HT1080 (cell line): Measurements from ENCODE around the gene LYPLAL1. TPM values are rescaled to one million over a fixed set of nuclear protein-coding genes. Genes with fewer than 3 reads are reported as not detected.
"Not testable (repeated sequence)": the region's sequence is repeated elsewhere in the genome, so short reads cannot be mapped to it uniquely, and the experiment has no call there.

Experiments
- DNase-seq: peaks from one replicate; pipeline ENCODE4 v3.0.0-alpha.2; 2015; ENCODE audit warnings: low read depth
- total RNA-seq: library from RNA; depleted of rRNA; stranded (reverse); fragments of >200 nt; shearing (Covaris generic); gene quantifications from 2 replicates; pipeline ENCODE4 v1.2.3, GENCODE V29; 2014

Gene LYPLAL1
- total RNA-seq, 1 experiment from 2014 or later = 28.2 TPM

DNA sequence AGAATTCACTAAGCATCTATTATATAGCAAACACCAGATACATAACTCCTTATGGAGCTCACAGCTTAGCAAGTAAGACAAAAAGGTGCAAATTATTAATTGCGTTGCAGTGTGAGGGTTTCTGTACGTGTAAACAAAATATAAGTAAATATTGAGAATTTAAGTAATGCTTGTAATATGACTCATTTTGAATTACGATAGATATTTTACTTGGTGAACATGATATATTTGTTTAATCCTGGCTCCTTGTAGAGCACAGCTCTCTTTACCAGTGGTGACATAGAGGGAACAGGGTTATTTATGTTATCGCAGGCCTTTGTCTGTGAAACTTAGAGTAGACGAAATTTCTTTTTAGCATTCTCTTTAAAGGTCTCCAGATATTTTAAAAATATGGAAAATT lies 36.4 kb downstream of the LYPLAL1 start:
- DNase-seq = no peak

DNA sequence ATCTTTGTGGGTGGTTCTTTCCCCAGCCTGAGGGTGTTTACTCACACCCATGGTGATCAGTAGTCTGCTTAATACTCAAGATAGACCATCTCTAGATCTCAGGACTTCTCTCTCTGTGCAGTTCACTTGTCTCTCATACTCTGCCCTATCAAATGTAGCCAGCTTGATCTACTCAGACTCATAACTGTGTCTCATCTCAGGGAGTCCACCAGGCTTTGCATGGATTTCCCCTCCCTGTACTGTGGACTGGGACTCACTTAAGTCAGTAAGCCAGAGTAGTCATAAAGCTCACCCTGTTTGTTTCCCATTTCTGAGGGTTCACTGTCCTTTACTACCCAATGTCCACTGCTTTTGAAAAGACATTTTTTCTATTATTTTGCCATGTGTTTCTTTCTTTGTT lies 41.8 kb downstream of the LYPLAL1 start:
- DNase-seq = no peak

DNA sequence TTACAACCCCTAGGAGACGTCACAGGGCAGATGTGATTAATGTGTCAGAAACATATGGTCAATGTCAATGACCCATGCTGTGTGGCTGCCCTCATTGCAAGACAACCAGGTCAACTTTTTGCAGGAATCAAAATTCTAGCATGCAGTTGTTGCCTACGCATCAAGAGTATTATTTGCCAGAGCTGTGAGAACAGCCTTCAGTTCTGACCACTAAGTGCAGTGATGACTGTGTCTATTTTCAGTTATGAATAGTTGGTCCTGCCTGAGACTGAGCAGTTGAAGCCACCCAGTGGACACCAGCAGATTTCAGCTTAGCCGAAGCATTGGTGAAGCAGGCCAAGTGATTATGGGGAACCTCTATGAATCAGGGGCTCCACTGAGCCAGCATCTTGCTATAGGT lies 47.3 kb downstream of the LYPLAL1 start:
- peak; percentile 6 for DNase-seq

DNA sequence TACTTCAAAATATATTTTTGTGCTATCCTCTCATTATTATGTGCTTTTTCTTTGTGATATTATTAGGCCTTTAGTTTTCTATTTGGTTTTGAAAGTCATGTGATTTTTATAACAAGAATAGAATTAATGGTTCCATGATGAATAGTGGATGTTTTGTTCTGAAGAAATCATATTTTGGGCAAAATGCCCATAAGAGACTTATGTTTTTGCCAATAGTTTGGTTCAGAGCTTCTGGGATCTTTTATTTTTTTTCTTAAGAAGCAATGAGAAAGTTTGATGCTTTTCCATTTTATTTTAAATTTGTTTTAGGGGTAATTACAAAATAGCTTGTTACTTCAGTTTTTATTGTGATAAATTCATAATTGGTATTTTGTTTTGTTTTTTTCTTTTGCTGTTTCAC lies 49.8 kb downstream of the LYPLAL1 start:
- no peak for DNase-seq

DNA sequence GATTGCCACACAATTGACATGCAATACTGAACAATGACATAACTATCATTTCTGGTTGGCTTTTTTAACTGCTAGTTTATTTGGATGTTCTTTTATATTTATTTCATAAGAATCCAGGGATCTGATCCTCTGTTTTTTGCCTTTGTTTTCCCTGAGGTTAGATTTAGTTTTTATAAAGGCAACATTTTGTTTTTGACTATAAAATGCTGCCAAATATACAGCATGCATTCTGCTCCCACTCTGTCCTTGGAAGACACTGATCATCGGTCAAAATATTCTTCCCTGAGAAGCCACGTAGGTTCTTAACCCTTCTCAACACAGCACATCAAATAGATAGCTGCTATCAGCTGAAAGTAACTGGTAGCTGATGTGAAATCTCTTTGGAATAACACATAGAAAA lies 52.5 kb downstream of the LYPLAL1 start:
- no peak for DNase-seq

- DNase-seq = no peak
These were observed 53.8 kb downstream of the LYPLAL1 start for GRCh38 chr1:219227360-219228057.

- no peak for DNase-seq
These were observed 54.4 kb downstream of the LYPLAL1 start for GRCh38 chr1:219228058-219228419.

- DNase-seq = no peak
These were observed 59.2 kb downstream of the LYPLAL1 start for GRCh38 chr1:219232890-219233289.

- DNase-seq = no peak
These were observed 62.3 kb downstream of the LYPLAL1 start for GRCh38 chr1:219235903-219236481.

GRCh38 chr1:219236933-219237610 lies 63.4 kb downstream of the LYPLAL1 start:
- DNase-seq = no peak

- DNase-seq = no peak
These were observed 65.8 kb downstream of the LYPLAL1 start for GRCh38 chr1:219239518-219239917.

GRCh38 chr1:219244864-219245263 lies 71.2 kb downstream of the LYPLAL1 start:
- no peak for DNase-seq

DNA sequence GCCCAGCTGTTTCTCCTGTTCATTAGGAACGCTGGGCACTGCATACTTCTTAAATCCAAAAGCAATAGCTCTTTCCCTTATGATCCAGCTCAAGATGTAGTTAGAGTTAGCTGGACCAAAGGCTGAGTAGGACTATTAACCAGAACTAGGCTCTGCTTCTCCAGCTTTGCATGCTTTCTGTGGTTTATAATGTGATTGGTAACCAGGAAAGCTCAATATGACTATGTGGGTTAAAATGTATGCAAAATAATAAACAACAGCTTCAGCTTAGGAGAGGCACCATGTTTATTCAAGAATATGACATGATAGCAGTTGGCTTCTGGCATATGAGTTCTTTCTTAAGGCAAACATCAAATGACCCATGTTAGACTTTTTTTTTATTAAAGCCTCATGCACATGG lies 73.8 kb downstream of the LYPLAL1 start:
- no peak for DNase-seq

- not testable (repeated sequence) for DNase-seq
These were observed 76.8 kb downstream of the LYPLAL1 start for GRCh38 chr1:219250468-219250867.

GRCh38 chr1:219257751-219258150 lies 84.1 kb downstream of the LYPLAL1 start:
- DNase-seq = no peak

DNA sequence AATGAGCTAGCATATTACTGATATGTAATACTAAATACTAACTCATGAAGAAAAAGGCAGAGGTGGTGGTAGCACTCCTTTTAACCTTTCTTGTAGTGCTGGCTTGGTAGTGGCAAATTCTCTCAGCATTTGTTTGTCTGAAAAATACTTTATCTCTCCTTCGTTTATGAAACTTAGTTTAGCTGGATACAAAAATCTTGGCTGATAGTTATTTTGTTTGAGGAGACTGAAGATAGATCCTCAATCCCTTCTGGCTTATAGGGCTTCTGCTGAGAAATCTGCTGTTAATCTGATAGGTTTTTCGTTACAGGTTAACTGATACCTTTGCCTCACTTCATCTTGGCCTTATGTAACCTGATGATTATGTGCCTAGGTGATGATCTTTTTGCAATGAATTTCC lies 87.8 kb downstream of the LYPLAL1 start:
- DNase-seq = no peak
